Right atrium auricular region (tissue), 2 donors: ENCODE data around the gene ZNF326. TPM values are rescaled to one million over a fixed set of nuclear protein-coding genes. Genes with fewer than 3 reads are reported as not detected.

Source experiments
- DNase-seq: peaks from one replicate; pipeline ENCODE4 v3.0.0-alpha.2; 2019; ENCODE audit warnings: low spot score
- H3K27ac ChIP-seq, 2 donors: fragments of 200-600 bp; sonication (generic); 1 replicate in 1 of 2; 2 replicates in 1 of 2; pipeline ENCODE4 v1.5.1; 2016 to 2019
- H3K27me3 ChIP-seq, 2 donors: fragments of 200-600 bp; sonication (generic); one replicate each; pipeline versions ENCODE4 v1.5.1 to v1.6.0; 2017 to 2019
- H3K36me3 ChIP-seq: fragments of 200-600 bp; sonication (generic); one replicate; pipeline ENCODE4 v1.5.1; 2016
- H3K4me1 ChIP-seq, 2 donors: fragments of 200-600 bp; sonication (generic); one replicate each; pipeline versions ENCODE4 v1.5.1 to v1.6.0; 2017 to 2019
- H3K4me3 ChIP-seq, 2 donors: fragments of 200-600 bp; sonication (generic); 1 replicate in 1 of 2; 2 replicates in 1 of 2; pipeline ENCODE4 v1.5.1; 2017 to 2019; ENCODE audit warnings: mild to moderate bottlenecking in 1 of 2, moderate library complexity in 1 of 2
- H3K9me3 ChIP-seq, 2 donors: fragments of 200-600 bp; sonication (generic); one replicate each; pipeline ENCODE4 v1.5.1; 2019
- CTCF ChIP-seq, 2 donors: fragments of 200-600 bp; sonication (generic); IDR thresholded peaks; one replicate each; pipeline ENCODE4 v1.5.1; 2019; ENCODE audit warnings: antibody characterized with exemption in 2 of 2
- total RNA-seq, 2 donors: library from RNA; depleted of rRNA; stranded (reverse); fragments of >200 nt; gene quantifications; one replicate each; pipeline ENCODE4 v1.1.0, GENCODE V29; 2016

ZNF326 gene
- total RNA-seq, 2 donors from 2014 or later: 5.3 to 7.3 TPM

GRCh38 chr1:89954401-89954800 lies 40.5 kb upstream of the ZNF326 start:
- TF ChIP-seq CTCF (IDR thresholded peaks at IDR 0.05): no peak
- Histone ChIP-seq H3K9me3 (no peaks in the 10 kb centered on the region), H3K4me1 (no peaks in the 10 kb centered on the region), H3K27ac (no peak overlapping the region), H3K36me3 (no peaks in the 10 kb centered on the region), H3K27me3 (no peaks in the 10 kb centered on the region), H3K4me3 (no peak overlapping the region)
- no peak for DNase-seq

- no peaks in the 10 kb centered on the region for H3K36me3 ChIP-seq
- H3K27me3 ChIP-seq: no peaks in the 10 kb centered on the region
- no peak overlapping the region for H3K4me3 ChIP-seq
- no peaks in the 10 kb centered on the region for H3K9me3 ChIP-seq
- H3K4me1 ChIP-seq: no peaks in the 10 kb centered on the region
- H3K27ac ChIP-seq: no peak overlapping the region
- TF ChIP-seq CTCF (IDR thresholded peaks at IDR 0.05): no peak
- DNase-seq: no peak
Observed at GRCh38 chr1:89955311-89956205, 39.4 kb upstream of the ZNF326 start.

- Histone ChIP-seq H3K27ac (no peak overlapping the region), H3K4me1 (no peaks in the 10 kb centered on the region), H3K36me3 (no peaks in the 10 kb centered on the region), H3K9me3 (no peaks in the 10 kb centered on the region), H3K27me3 (no peaks in the 10 kb centered on the region), H3K4me3 (no peak overlapping the region)
- no peak for DNase-seq
- TF ChIP-seq CTCF (IDR thresholded peaks at IDR 0.05): no peak
Observed at GRCh38 chr1:89957107-89957506, 37.8 kb upstream of the ZNF326 start.

GRCh38 chr1:89958851-89959654 lies 35.9 kb upstream of the ZNF326 start:
- no peak overlapping the region for H3K4me3 ChIP-seq
- DNase-seq: no peak
- H3K27me3 ChIP-seq: no peaks in the 10 kb centered on the region
- TF ChIP-seq CTCF (IDR thresholded peaks at IDR 0.05): no peak
- no peaks in the 10 kb centered on the region for H3K36me3 ChIP-seq
- H3K9me3 ChIP-seq: no peaks in the 10 kb centered on the region
- no peak overlapping the region for H3K27ac ChIP-seq
- H3K4me1 ChIP-seq: no peaks in the 10 kb centered on the region

GRCh38 chr1:89959719-89960118 lies 35.2 kb upstream of the ZNF326 start:
- Histone ChIP-seq H3K4me1 (no peaks in the 10 kb centered on the region), H3K36me3 (no peaks in the 10 kb centered on the region), H3K4me3 (no peak overlapping the region), H3K27me3 (no peaks in the 10 kb centered on the region), H3K9me3 (no peaks in the 10 kb centered on the region), H3K27ac (no peak overlapping the region)
- no peak for DNase-seq
- TF ChIP-seq CTCF (IDR thresholded peaks at IDR 0.05): no peak
